ENCODE measurements around the gene JTB.

JTB gene

DNA sequence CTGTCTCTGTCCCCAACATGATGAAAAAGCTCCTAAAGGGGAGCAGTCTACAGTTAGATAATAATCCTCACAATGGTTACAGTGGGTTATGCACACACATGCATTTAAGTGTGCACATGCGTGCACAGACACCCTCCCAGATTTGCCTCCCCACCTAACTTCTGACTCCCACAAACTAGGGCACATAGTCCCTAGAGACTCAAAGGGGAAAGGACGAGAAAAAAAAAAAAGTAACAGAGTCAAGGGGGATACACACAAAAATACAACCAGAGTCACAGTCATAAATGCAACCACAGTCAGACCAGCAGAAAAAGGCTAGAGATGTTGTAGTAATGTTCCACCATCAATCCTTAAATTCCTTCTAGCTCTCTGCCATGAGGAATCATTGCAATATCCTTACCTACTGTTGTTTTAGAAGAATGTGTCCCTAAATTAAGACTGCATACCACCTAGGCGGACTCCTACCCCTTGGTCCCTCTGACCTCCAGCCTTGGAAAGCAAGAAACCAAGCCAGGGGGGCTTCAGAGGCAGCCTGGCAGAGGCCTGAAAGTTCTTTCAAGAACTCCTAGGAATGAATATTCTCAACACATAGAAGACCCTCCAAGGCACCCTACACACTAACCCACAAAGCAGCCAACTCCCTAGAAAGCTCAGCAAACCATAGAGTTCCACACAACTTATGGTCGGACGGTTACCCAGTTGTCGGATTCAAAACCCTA, 20.3 kb downstream of the JTB start:
- Mint-ChIP-seq H3K9me3 (no peaks in the 10 kb centered on the region), H3K4me1 (ENCODE audit: low read depth) (peaks cover 40% of the 10 kb centered on the region), H3K27ac (peak overlapping the region; percentile 95), H3K27me3 (ENCODE audit: low read depth) (no peaks in the 10 kb centered on the region), H3K36me3 (ENCODE audit: low read depth) (peaks cover 31% of the 10 kb centered on the region), H3K4me3 (peak overlapping the region; percentile 99)
- DNase-seq (ENCODE audit: low spot score), result no peak

DNA sequence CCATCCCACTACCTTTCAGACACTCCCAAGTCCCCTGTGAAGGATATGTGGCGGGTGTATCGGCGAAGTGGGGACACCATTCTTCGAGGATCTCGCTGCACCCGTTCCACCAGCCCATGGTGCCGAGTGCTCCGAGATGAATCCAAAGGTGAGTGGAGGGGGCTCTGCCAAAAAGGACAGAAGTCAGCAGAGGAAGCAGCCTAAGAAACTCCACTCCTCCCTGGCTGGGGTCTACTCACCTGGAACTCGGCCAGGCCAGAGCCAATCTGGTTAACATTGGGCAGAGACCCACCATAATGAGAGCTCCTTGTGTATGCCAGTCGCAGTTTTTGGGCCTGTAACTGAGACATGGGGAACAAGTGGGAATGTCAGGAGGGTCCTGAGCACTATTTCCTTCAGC, 22.6 kb downstream of the JTB start:
- H3K4me3 Mint-ChIP-seq, result no peak overlapping the region
- no peaks in the 10 kb centered on the region for H3K27me3 Mint-ChIP-seq (ENCODE audit: low read depth)
- H3K4me1 Mint-ChIP-seq (ENCODE audit: low read depth), result peaks cover 37% of the 10 kb centered on the region
- no peak overlapping the region for H3K27ac Mint-ChIP-seq
- H3K9me3 Mint-ChIP-seq, result no peaks in the 10 kb centered on the region
- peaks cover 46% of the 10 kb centered on the region for H3K36me3 Mint-ChIP-seq (ENCODE audit: low read depth)
- no peak for DNase-seq (ENCODE audit: low spot score)

DNA sequence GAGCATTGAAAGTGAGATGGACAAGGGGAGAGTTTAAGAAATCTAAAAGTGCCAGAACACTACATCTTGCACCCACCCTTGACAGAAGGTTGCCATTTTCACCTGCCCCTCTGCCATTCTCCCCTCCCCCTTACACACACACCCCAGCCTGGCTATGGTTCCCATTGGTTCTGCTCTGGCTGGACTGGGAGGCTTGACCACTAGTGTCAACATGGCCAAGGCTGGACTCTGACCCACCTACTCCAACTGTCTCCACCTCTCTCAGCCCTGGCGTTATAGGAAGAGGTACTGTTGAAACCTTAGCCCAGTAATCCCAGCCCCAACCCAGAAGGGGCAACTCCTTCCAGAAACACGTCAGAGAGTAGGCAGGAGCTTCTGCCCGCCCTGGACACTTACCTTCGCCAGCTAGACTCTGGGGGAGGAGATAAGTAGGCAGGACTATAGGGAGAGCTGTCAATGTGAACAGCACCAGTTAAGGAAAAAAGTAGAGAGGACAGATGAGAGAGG, 23.6 kb downstream of the JTB start:
- no peaks in the 10 kb centered on the region for H3K9me3 Mint-ChIP-seq
- peaks cover 32% of the 10 kb centered on the region for H3K4me1 Mint-ChIP-seq (ENCODE audit: low read depth)

GRCh38 chr1:153951801-153952200, 25.7 kb downstream of the JTB start:
- Mint-ChIP-seq H3K27ac (no peak overlapping the region), H3K36me3 (ENCODE audit: low read depth) (peaks cover 60% of the 10 kb centered on the region), H3K4me3 (no peak overlapping the region), H3K4me1 (ENCODE audit: low read depth) (peaks cover 24% of the 10 kb centered on the region), H3K9me3 (no peaks in the 10 kb centered on the region), H3K27me3 (ENCODE audit: low read depth) (no peaks in the 10 kb centered on the region)
- DNase-seq (ENCODE audit: low spot score), result no peak

More for the DNA sequence above, 23.6 kb downstream of the JTB start:
- H3K36me3 Mint-ChIP-seq (ENCODE audit: low read depth), result peaks cover 50% of the 10 kb centered on the region
- DNase-seq (ENCODE audit: low spot score), result no peak
- no peaks in the 10 kb centered on the region for H3K27me3 Mint-ChIP-seq (ENCODE audit: low read depth)
- peak overlapping the region; percentile 9 for H3K27ac Mint-ChIP-seq
- no peak overlapping the region for H3K4me3 Mint-ChIP-seq

- H3K4me3 Mint-ChIP-seq, result no peak overlapping the region
- no peak for DNase-seq (ENCODE audit: low spot score)
- no peaks in the 10 kb centered on the region for H3K9me3 Mint-ChIP-seq
- H3K27me3 Mint-ChIP-seq (ENCODE audit: low read depth), result no peaks in the 10 kb centered on the region
- H3K27ac Mint-ChIP-seq, result peak overlapping the region; percentile 1
- H3K36me3 Mint-ChIP-seq (ENCODE audit: low read depth), result peaks cover 59% of the 10 kb centered on the region
- peaks cover 18% of the 10 kb centered on the region for H3K4me1 Mint-ChIP-seq (ENCODE audit: low read depth)
Observed at GRCh38 chr1:153951183-153951582, 26.3 kb downstream of the JTB start.

- H3K4me3 Mint-ChIP-seq, result peak within 1 kb of the TSS; percentile 94
- H3K36me3 Mint-ChIP-seq (ENCODE audit: low read depth), result peaks cover 67% of the 10 kb centered on the region
Observed at GRCh38 chr1:153946622-153947241, 30.7 kb downstream of the JTB start, which contains the start of gene DENND4B. Gene DENND4B, minus strand, starts transcription at chr1:153946718. Its CDS starts 2,344 bp downstream, at chr1:153944374.

DNA sequence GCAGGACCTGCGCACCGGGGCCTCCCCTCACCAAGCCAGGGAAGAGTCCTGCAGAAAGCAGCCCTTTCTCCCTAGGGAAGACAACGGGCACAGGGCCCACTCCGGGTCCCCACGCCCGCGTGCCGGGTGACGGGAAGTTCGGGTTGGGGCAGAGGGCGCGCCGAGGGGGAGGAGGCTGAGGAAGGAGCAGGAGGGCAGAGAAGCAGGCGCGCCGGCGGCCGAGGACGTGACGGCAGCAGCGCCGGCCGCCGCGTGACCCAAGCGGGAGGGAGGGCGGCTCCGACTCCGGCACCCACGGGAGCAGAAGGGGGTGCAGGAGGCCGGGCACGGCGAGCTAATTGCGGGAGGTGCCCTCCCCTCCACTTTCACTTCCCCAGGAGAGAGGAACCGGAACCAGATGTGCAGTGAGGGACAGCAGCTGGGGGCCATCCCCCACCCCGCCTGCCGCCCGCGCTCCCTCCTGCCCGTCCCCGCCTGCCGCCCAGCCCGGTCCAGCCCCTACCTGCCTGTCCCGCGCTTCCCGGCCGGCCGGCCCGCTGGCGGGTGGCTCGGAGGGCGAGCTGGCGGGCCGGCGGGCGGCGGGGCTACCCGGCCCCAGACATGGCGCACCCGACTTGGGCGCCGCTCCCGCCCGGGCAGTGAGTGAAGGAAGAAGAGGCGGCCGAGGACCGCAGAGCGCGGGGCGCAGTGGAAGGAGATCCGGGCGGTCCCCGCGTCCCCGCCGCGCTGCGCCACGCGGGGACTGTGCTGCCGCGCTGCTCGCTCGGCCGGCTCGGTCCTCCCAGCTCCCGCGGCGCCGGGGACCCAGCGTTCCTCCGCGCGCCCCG, 31.5 kb downstream of the JTB start:
- DNase-seq (ENCODE audit: low spot score), result peak; percentile 74
- H3K27ac Mint-ChIP-seq, result peak overlapping the region; percentile 97
- H3K9me3 Mint-ChIP-seq, result no peaks in the 10 kb centered on the region
- H3K36me3 Mint-ChIP-seq (ENCODE audit: low read depth), result peaks cover 65% of the 10 kb centered on the region
- no peaks in the 10 kb centered on the region for H3K27me3 Mint-ChIP-seq (ENCODE audit: low read depth)
- peak overlapping the region; percentile 94 for H3K4me3 Mint-ChIP-seq
- peaks cover 13% of the 10 kb centered on the region for H3K4me1 Mint-ChIP-seq (ENCODE audit: low read depth)

More at GRCh38 chr1:153946622-153947241, 30.7 kb downstream of the JTB start, which contains the start of gene DENND4B:
- Mint-ChIP-seq H3K9me3 (no peaks in the 10 kb centered on the region), H3K4me1 (ENCODE audit: low read depth) (peaks cover 14% of the 10 kb centered on the region), H3K27ac (peak within 1 kb of the TSS; percentile 97), H3K27me3 (ENCODE audit: low read depth) (no peaks in the 10 kb centered on the region)
- DNase-seq (ENCODE audit: low spot score), result peak; percentile 79

DNA sequence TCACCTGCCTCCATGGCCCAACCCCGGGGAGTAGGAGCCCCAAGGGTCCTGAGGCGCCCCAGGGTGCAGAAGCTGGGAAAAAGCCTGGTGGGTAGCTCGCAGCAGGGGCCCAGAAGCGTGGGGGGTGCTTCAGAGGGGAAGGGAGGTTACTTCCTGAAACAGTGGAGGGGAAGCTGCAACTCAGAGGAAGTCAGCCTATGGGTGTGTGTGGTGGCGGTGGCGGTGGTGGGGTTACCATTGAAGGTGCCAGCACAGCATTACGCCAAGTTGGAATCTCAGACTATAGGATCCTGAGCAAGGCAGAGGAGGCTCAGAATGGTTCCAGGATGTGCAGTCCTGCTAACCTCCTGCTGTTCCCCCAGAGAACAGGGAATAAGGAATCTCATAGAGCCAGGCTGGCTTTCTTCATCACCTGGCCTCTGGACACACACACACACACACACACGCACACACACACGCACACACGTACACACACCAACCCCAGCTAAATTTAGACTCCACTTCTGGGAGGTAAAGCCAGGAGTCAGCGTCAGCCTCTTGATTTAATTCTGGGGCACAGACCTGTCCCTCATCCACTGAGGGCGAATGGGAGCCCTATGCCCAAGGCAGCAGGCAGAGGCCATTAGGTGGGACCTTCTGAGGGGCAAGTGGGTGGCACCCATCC, 32.2 kb downstream of the JTB start:
- no peaks in the 10 kb centered on the region for H3K9me3 Mint-ChIP-seq
- peak overlapping the region; percentile 97 for H3K27ac Mint-ChIP-seq
- no peaks in the 10 kb centered on the region for H3K27me3 Mint-ChIP-seq (ENCODE audit: low read depth)
- peaks cover 62% of the 10 kb centered on the region for H3K36me3 Mint-ChIP-seq (ENCODE audit: low read depth)
- DNase-seq (ENCODE audit: low spot score), result peak; percentile 73
- peaks cover 11% of the 10 kb centered on the region for H3K4me1 Mint-ChIP-seq (ENCODE audit: low read depth)
- peak overlapping the region; percentile 94 for H3K4me3 Mint-ChIP-seq

DNA sequence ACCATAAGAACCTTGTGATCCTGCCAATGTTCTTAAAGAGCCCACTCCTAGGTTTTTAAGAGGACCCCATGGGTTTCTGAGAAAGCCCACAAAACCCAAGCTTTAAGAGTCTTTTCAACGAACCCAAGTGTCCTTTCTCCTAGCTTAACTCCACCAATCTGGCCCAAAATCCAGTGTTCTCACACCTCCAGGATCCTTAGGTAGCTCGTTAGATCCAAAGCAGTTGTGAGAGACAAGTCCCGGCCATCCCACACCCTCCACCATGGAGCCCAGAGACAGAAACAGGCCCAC, 32.7 kb downstream of the JTB start:
- H3K9me3 Mint-ChIP-seq, result no peaks in the 10 kb centered on the region
- peak overlapping the region; percentile 97 for H3K27ac Mint-ChIP-seq
- H3K36me3 Mint-ChIP-seq (ENCODE audit: low read depth), result peaks cover 62% of the 10 kb centered on the region
- no peaks in the 10 kb centered on the region for H3K27me3 Mint-ChIP-seq (ENCODE audit: low read depth)
- peaks cover 11% of the 10 kb centered on the region for H3K4me1 Mint-ChIP-seq (ENCODE audit: low read depth)
- peak overlapping the region; percentile 94 for H3K4me3 Mint-ChIP-seq
- DNase-seq (ENCODE audit: low spot score), result no peak

- peaks cover 67% of the 10 kb centered on the region for H3K36me3 Mint-ChIP-seq (ENCODE audit: low read depth)
- peak overlapping the region; percentile 94 for H3K4me3 Mint-ChIP-seq
- H3K4me1 Mint-ChIP-seq (ENCODE audit: low read depth), result peaks cover 11% of the 10 kb centered on the region
- peak overlapping the region; percentile 97 for H3K27ac Mint-ChIP-seq
- DNase-seq (ENCODE audit: low spot score), result no peak
- H3K9me3 Mint-ChIP-seq, result no peaks in the 10 kb centered on the region
- H3K27me3 Mint-ChIP-seq (ENCODE audit: low read depth), result no peaks in the 10 kb centered on the region
Observed at GRCh38 chr1:153944005-153944826, 33.3 kb downstream of the JTB start.

GRCh38 chr1:153942766-153943549, 34.5 kb downstream of the JTB start:
- Mint-ChIP-seq H3K4me3 (no peak overlapping the region), H3K36me3 (ENCODE audit: low read depth) (peaks cover 62% of the 10 kb centered on the region), H3K4me1 (ENCODE audit: low read depth) (peaks cover 11% of the 10 kb centered on the region), H3K9me3 (no peaks in the 10 kb centered on the region), H3K27ac (no peak overlapping the region), H3K27me3 (ENCODE audit: low read depth) (no peaks in the 10 kb centered on the region)
- DNase-seq (ENCODE audit: low spot score), result no peak
